Measurements from ENCODE around the gene KNSTRN. TPM values are rescaled to one million over a fixed set of nuclear protein-coding genes. Genes with fewer than 3 reads are reported as not detected.

Gene KNSTRN
- total and polyA plus RNA-seq, 10 donors: 6.0 to 16.8 (median 10.2) TPM

DNA sequence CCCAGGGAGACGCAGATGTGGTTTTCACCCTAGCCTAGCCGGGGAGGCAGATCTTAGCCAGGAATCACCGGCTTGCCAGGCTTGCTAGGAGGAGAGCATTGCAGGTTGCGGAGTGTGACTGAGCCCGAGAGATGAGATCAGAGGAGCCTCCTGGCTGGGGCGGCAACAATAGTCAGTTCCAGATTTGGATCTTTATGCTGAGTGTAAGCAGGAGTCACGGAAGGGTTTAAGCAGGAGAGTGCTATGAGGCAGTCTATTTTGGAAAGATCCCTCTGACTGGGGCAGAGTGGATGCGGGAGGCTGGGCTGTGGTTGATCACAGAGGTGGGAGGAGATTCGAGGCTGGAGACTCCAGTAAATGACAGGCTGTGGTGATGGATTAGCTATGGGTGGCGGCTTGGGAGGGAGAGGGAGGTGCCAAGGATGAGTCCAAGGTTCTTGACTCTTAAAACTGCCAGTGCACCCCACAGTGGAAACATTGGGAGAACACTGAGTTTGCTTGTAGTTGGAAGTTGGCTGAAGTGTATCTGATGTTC lies 47.8 kb downstream of the KNSTRN start:
- WGBS, 5 donors: 65 to 86% (median 79%) methylated on average over 10 of the region's 10 CpGs
- no peak overlapping the region for H3K27ac ChIP-seq
- TF ChIP-seq POLR2A (IDR thresholded peaks at IDR 0.05) (no peak), POLR2AphosphoS5 (IDR thresholded peaks at IDR 0.05) (no peak)
- TF ChIP-seq, protein P1, sequence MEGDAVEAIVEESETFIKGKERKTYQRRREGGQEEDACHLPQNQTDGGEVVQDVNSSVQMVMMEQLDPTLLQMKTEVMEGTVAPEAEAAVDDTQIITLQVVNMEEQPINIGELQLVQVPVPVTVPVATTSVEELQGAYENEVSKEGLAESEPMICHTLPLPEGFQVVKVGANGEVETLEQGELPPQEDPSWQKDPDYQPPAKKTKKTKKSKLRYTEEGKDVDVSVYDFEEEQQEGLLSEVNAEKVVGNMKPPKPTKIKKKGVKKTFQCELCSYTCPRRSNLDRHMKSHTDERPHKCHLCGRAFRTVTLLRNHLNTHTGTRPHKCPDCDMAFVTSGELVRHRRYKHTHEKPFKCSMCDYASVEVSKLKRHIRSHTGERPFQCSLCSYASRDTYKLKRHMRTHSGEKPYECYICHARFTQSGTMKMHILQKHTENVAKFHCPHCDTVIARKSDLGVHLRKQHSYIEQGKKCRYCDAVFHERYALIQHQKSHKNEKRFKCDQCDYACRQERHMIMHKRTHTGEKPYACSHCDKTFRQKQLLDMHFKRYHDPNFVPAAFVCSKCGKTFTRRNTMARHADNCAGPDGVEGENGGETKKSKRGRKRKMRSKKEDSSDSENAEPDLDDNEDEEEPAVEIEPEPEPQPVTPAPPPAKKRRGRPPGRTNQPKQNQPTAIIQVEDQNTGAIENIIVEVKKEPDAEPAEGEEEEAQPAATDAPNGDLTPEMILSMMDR (IDR thresholded peaks at IDR 0.05 in 8 of 11, conservative IDR thresholded peaks at IDR 0.05 in 3 of 11): no peak
- peaks cover 0 to 8% (median 0%) of the 10 kb centered on the region in 7 donors for H3K27me3 ChIP-seq (replicated peaks in 1 of 7)
- H3K4me1 ChIP-seq: peaks cover 0 to 4% (median 0%) of the 10 kb centered on the region in 6 donors
- H3K36me3 ChIP-seq: peaks cover 0 to 10% (median 0%) of the 10 kb centered on the region in 6 donors
- intact Hi-C loops (cut with DNase I; ENCODE audit: low total_unique reads): no loop called here
- H3K9me3 ChIP-seq: no peaks in the 10 kb centered on the region
- no peak overlapping the region for H3K4me3 ChIP-seq
- no peak for DNase-seq

DNA sequence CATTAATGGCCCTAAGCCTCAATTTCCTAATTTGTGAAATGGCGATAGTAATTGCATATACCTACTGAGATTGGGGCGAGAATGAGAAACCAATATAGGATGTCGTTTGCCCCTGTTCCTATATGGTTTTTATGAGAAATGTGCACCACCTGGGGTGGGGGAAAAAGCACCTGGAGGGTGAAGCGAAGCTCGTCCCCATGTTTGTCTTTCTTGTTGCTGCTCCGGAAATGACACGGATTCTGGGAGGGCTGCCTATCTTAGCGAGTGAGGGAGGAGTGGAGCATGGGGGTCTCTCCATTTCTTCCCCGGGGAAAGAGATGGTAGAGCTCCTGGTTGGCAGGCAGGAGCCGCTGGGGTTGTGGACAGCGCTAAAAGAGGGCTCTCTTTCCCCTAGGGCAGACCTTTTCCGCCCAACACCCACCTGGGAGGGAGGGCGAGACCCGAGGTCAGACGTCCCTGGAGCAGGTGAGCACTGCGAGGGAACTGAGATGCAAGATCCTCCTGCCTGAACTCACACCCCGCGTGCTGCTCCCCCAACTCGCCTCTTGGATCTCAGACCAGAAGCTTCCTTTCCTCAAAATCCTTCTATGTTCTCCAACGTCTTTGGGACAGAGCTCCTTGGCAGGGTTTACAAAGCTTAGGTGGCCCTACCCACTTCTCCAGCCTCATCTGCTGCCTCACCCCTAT lies 52.6 kb downstream of the KNSTRN start:
- Histone ChIP-seq H3K36me3 (no peaks in the 10 kb centered on the region), H3K27ac (no peak overlapping the region), H3K9me3 (no peaks in the 10 kb centered on the region), H3K4me1 (peaks cover 11 to 51% (median 37%) of the 10 kb centered on the region in 6 donors), H3K4me3 (peak overlapping the region in 1 of 8 donors; percentile 19), H3K27me3 (replicated peaks in 1 of 7) (peaks cover 0 to 56% (median 28%) of the 10 kb centered on the region in 7 donors)
- no peak for DNase-seq
- 46 to 58% (median 47%) methylated on average over 20 of the region's 20 CpGs for WGBS, 5 donors
- intact Hi-C loops (cut with DNase I; ENCODE audit: low total_unique reads): no loop called here
- TF ChIP-seq POLR2A (IDR thresholded peaks at IDR 0.05) (no peak), POLR2AphosphoS5 (IDR thresholded peaks at IDR 0.05) (no peak)
- TF ChIP-seq, protein P1 (IDR thresholded peaks at IDR 0.05 in 8 of 11, conservative IDR thresholded peaks at IDR 0.05 in 3 of 11): no peak

DNA sequence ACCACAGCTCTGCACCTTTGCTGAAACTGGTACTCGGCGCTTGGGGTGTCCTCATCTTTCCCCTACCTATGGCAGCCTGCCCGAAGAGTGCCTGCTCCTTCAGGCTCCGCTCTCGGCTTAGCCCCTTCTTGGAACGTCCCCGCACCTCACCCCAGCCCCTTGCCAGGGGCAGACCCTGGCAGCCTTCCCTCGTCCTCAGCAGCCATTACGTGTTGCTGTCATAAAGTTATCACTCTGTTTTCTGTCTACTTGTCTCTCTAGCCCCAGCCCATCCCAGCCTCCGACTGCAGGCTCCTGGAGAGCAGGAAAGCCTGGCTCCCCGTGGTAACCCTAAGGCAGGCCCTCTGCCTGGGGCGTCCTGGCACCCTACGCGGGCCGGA lies 53.2 kb downstream of the KNSTRN start:
- Histone ChIP-seq H3K36me3 (no peaks in the 10 kb centered on the region), H3K4me3 (peak overlapping the region; percentile 9 to 65 (median 19)), H3K27ac (no peak overlapping the region), H3K9me3 (no peaks in the 10 kb centered on the region), H3K27me3 (replicated peaks in 1 of 7) (peaks cover 0 to 61% (median 28%) of the 10 kb centered on the region in 7 donors), H3K4me1 (peaks cover 11 to 56% (median 39%) of the 10 kb centered on the region in 6 donors)
- DNase-seq: no peak
- WGBS, 5 donors: 9 to 16% (median 11%) methylated on average over 15 of the region's 15 CpGs
- intact Hi-C loops (cut with DNase I; ENCODE audit: low total_unique reads): no loop called here
- TF ChIP-seq, protein P1 (IDR thresholded peaks at IDR 0.05 in 8 of 11, conservative IDR thresholded peaks at IDR 0.05 in 3 of 11): no peak
- TF ChIP-seq POLR2A (IDR thresholded peaks at IDR 0.05) (no peak), POLR2AphosphoS5 (IDR thresholded peaks at IDR 0.05) (no peak)

DNA sequence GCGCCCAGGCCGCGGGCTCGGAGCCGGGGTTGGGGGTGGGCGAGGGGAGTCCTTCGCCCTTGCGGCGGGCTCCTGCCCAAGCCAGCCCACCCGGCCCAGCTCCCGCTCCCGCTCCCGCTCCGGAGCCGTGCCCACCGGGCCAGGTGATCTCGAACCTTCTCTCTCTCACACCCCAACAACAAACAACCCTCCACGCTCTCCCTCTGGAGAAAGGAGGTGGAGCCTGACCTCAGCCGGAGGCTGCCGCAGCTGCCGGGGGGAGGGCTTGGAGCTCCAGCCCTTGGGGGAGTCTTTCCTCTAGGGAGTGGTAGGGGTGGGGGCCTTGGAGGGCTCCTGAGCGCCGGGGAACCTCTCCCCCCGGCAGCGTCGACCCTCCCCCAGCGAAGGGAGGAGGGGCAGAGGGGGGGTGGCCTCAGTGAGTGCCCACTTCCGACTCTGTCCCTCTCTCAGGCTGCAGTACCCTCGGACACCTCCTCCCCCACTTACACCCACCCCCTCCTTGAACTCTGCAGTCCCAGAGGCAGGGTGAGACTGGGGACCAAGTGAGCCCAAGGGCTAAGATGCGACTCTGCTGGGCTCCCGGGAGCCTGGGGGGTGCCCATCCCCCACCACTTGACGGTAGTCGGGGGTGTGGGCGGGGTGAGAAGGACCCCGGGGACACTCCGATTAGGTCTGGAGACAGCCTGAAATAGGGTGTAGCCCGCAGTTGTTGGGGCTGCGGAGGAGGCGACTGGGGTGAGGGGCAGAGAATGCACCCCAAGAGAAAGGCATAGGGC lies 53.8 kb downstream of the KNSTRN start:
- H3K27ac ChIP-seq: no peak overlapping the region
- DNase-seq: no peak
- H3K4me1 ChIP-seq: peaks cover 11 to 56% (median 39%) of the 10 kb centered on the region in 6 donors
- TF ChIP-seq POLR2AphosphoS5 (IDR thresholded peaks at IDR 0.05) (no peak), POLR2A (IDR thresholded peaks at IDR 0.05) (no peak)
- TF ChIP-seq, protein P1 (IDR thresholded peaks at IDR 0.05 in 8 of 11, conservative IDR thresholded peaks at IDR 0.05 in 3 of 11): no peak
- no peaks in the 10 kb centered on the region for H3K9me3 ChIP-seq
- H3K36me3 ChIP-seq: no peaks in the 10 kb centered on the region
- 1 to 4% (median 2%) methylated on average over 12 to 39 of the region's 39 CpGs for WGBS, 5 donors
- H3K27me3 ChIP-seq (replicated peaks in 1 of 7): peaks cover 0 to 61% (median 28%) of the 10 kb centered on the region in 7 donors
- H3K4me3 ChIP-seq: peak overlapping the region; percentile 9 to 65 (median 19)
- intact Hi-C loops (cut with DNase I; ENCODE audit: low total_unique reads): no loop called here

Data from spleen (tissue), 11 donors.